Left ventricle myocardium inferior (tissue), 1 donor: ENCODE data around the gene RBMS3. TPM values are rescaled to one million over a fixed set of nuclear protein-coding genes. Genes with fewer than 3 reads are reported as not detected.

Experiments used
- DNase-seq: peaks from one replicate; pipeline ENCODE4 v3.0.0-alpha.2; 2020
- H3K27ac ChIP-seq: fragments of 200-600 bp; replicated peaks from 2 replicates; pipeline ENCODE4 v1.8.0; 2021
- H3K27me3 ChIP-seq: fragments of 200-600 bp; 2 replicates; pipeline ENCODE4 v1.8.0; 2021; ENCODE audit warnings: low read depth
- H3K36me3 ChIP-seq: fragments of 200-600 bp; 2 replicates; pipeline ENCODE4 v1.8.0; 2021
- H3K4me1 ChIP-seq: fragments of 200-600 bp; 2 replicates; pipeline ENCODE4 v1.8.0; 2021
- H3K4me3 ChIP-seq: fragments of 200-600 bp; 2 replicates; pipeline ENCODE4 v1.8.0; 2021; ENCODE audit warnings: mild to moderate bottlenecking, moderate library complexity
- H3K9me3 ChIP-seq: fragments of 200-600 bp; replicated peaks from 2 replicates; pipeline ENCODE4 v1.8.0; 2021
- intact Hi-C: fragments of 100-400 bp; cut with micrococcal nuclease; formaldehyde crosslinking; loops from one replicate; pipeline ENCODE4 v1.11.0; 2022
- total RNA-seq: library from RNA; stranded (reverse); fragmentation: NEBNext Ultra II Directional; extraction: Animal tissue kit (Norgen Biotek cat#: 25700); gene quantifications from one replicate; pipeline ENCODE4 v1.2.1, GENCODE V29; 2021
- TF ChIP-seq, protein P1 (sequence below): fragments of 200-600 bp; IDR thresholded peaks from 2 replicates; pipeline ENCODE4 v1.8.0; 2021; ENCODE audit warnings: antibody characterized with exemption, mild to moderate bottlenecking, borderline replicate concordance
- donor health status: DM: no; HTN: yes; CAD: no; lungs with severe emphysema.

The RBMS3 gene
- total RNA-seq, 1 donor from 2014 or later: 25.3 TPM

DNA sequence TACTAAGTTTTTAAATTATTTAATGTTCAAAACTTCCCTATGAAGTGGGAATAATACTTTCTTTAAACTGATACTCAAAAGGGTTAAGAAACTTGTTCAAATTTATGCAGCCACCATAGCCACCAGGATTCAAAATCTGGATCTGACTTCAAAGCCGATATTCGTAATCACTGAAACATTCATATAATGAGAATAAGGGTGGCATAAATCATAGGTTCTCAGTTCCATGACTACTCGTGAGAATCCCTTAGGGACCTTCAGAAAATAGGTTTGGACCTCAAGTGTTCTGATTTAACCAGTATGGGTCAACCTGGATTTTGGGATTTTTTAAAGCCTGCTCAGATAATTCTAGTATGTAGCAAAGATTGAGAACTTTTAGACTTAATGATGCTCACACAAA lies 160.6 kb downstream of the RBMS3 start:
- Histone ChIP-seq H3K9me3 (peaks cover 4% of the 10 kb centered on the region), H3K4me1 (peaks cover 20% of the 10 kb centered on the region), H3K36me3 (peaks cover 11% of the 10 kb centered on the region), H3K4me3 (no peak overlapping the region), H3K27me3 (no peaks in the 10 kb centered on the region), H3K27ac (no peak overlapping the region)
- TF ChIP-seq, protein P1, sequence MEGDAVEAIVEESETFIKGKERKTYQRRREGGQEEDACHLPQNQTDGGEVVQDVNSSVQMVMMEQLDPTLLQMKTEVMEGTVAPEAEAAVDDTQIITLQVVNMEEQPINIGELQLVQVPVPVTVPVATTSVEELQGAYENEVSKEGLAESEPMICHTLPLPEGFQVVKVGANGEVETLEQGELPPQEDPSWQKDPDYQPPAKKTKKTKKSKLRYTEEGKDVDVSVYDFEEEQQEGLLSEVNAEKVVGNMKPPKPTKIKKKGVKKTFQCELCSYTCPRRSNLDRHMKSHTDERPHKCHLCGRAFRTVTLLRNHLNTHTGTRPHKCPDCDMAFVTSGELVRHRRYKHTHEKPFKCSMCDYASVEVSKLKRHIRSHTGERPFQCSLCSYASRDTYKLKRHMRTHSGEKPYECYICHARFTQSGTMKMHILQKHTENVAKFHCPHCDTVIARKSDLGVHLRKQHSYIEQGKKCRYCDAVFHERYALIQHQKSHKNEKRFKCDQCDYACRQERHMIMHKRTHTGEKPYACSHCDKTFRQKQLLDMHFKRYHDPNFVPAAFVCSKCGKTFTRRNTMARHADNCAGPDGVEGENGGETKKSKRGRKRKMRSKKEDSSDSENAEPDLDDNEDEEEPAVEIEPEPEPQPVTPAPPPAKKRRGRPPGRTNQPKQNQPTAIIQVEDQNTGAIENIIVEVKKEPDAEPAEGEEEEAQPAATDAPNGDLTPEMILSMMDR: no peak
- intact Hi-C loops: no loop called here
- no peak for DNase-seq

DNA sequence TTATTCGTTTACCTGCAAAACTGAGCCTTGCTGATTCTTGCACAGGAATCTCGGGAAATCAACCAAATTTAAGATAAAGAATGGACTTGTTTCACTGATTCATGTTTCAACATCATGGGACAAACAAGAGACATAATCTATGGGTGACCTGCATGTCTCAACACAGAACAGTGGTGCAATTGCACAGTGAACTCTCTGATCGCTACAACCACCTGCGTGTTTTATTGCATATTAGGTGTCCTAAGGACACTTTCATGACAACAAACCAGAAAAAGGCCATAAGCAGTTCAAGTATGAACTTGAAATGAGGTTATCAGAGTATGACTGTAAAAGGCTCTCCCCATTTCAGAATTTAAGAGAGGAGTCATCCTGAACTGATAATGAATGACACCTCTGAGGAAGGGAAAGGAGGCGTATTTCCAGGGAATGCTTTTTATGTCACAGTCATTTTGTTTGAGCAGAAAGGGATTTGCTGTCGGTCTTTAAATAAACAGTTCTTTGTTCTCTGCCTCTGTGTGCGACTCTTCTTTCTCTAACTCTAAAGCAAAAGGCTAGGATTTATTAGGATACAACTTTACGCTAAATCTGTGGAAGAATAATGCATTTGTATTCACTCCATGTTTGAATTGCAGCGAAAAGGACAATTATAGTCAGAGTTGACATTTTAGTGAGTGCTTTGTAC lies 167.2 kb downstream of the RBMS3 start:
- Histone ChIP-seq H3K4me3 (no peak overlapping the region), H3K4me1 (peaks cover 14% of the 10 kb centered on the region), H3K36me3 (peaks cover 16% of the 10 kb centered on the region), H3K27ac (no peak overlapping the region), H3K9me3 (peaks cover 4% of the 10 kb centered on the region), H3K27me3 (no peaks in the 10 kb centered on the region)
- TF ChIP-seq, protein P1: no peak
- DNase-seq: no peak
- intact Hi-C loops: no loop called here

DNA sequence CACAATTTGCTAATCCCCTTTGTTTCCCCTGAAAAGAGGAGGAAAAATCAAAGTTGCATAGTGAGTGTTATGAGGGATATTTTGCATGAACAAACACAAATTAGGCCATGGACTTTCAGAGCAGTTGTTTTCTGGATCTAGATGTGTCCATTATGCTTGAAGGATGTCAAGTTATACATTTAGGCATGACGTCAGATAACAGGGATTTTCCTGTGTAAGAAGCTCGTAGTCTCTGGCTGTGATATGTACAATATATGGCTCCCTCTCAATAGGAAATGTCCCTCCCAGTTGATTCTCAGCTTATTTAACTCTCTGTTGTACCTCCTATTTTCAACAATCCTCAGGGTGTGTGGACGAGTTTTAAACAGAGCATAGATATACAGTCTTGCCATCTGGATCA lies 171.0 kb downstream of the RBMS3 start:
- intact Hi-C loops: no loop called here
- Histone ChIP-seq H3K36me3 (peaks cover 6% of the 10 kb centered on the region), H3K4me3 (no peak overlapping the region), H3K27me3 (no peaks in the 10 kb centered on the region), H3K27ac (no peak overlapping the region), H3K4me1 (peaks cover 30% of the 10 kb centered on the region), H3K9me3 (no peaks in the 10 kb centered on the region)
- TF ChIP-seq, protein P1: no peak
- no peak for DNase-seq

- H3K27ac ChIP-seq: peak overlapping the region; percentile 20
- intact Hi-C loops: no loop called here
- H3K4me1 ChIP-seq: peaks cover 30% of the 10 kb centered on the region
Measured at GRCh38 chr3:29452934-29453283, 172.0 kb downstream of the RBMS3 start.

GRCh38 chr3:29453284-29454001 lies 172.6 kb downstream of the RBMS3 start:
- no peaks in the 10 kb centered on the region for H3K36me3 ChIP-seq
- H3K27me3 ChIP-seq: no peaks in the 10 kb centered on the region
- DNase-seq: no peak
- TF ChIP-seq, protein P1: no peak
- no peaks in the 10 kb centered on the region for H3K9me3 ChIP-seq
- intact Hi-C loops: no loop called here
- peaks cover 30% of the 10 kb centered on the region for H3K4me1 ChIP-seq
- peak overlapping the region; percentile 20 for H3K27ac ChIP-seq
- peak overlapping the region; percentile 29 for H3K4me3 ChIP-seq

More at GRCh38 chr3:29452934-29453283, 172.0 kb downstream of the RBMS3 start:
- TF ChIP-seq, protein P1: no peak
- Histone ChIP-seq H3K4me3 (no peak overlapping the region), H3K9me3 (no peaks in the 10 kb centered on the region), H3K36me3 (peaks cover 3% of the 10 kb centered on the region), H3K27me3 (no peaks in the 10 kb centered on the region)
- DNase-seq: no peak
